Osteoblast (primary cell): ENCODE results near the gene CCM2. TPM values are rescaled to one million over a fixed set of nuclear protein-coding genes. Genes with fewer than 3 reads are reported as not detected.
A peak's percentile ranks its signal among the peaks of the same experiment; 100 is the strongest.

Experiments
- DNase-seq: peaks from one replicate; pipeline ENCODE4 v3.0.0; 2011; ENCODE audit warnings: low spot score, mixed read lengths; ENCODE audit not compliant: insufficient read length; ENCODE audit errors: missing footprints
- H2AFZ ChIP-seq: 2 replicates; pipeline ENCODE4 v1.6.0; 2011; ENCODE audit warnings: mild to moderate bottlenecking, low read length
- H3K27ac ChIP-seq: 2 replicates; pipeline ENCODE4 v1.5.1; 2011; ENCODE audit warnings: mild to moderate bottlenecking, low read depth, low read length, moderate library complexity
- H3K27me3 ChIP-seq: 2 replicates; pipeline ENCODE4 v1.6.0; 2012; ENCODE audit warnings: mild to moderate bottlenecking, control low read depth, inconsistent platforms, low read length, moderate library complexity; ENCODE audit not compliant: insufficient read depth
- H3K36me3 ChIP-seq: 2 replicates; pipeline ENCODE4 v1.5.1; 2011; ENCODE audit warnings: mild to moderate bottlenecking, low read length, control low read depth, moderate library complexity; ENCODE audit not compliant: insufficient read depth
- H3K4me1 ChIP-seq: 2 replicates; pipeline ENCODE4 v1.5.1; 2011; ENCODE audit warnings: mild to moderate bottlenecking, low read length, control low read depth, moderate library complexity; ENCODE audit not compliant: insufficient read depth
- H3K4me2 ChIP-seq: 2 replicates; pipeline ENCODE4 v1.6.0; 2011; ENCODE audit warnings: mild to moderate bottlenecking, low read length; ENCODE audit not compliant: insufficient read depth
- H3K4me3 ChIP-seq: fragments of 200-600 bp; sonication (generic); 3 replicates; pipeline ENCODE4 v1.5.1; 2012; ENCODE audit warnings: mild to moderate bottlenecking, low read length, inconsistent platforms; ENCODE audit not compliant: insufficient read depth
- H3K79me2 ChIP-seq: 2 replicates; pipeline ENCODE4 v1.6.0; 2012; ENCODE audit warnings: mild to moderate bottlenecking, low read length, control low read depth, inconsistent platforms; ENCODE audit not compliant: insufficient read depth
- H3K9me3 ChIP-seq: 2 replicates; pipeline ENCODE4 v1.5.1; 2011; ENCODE audit warnings: low read depth, low read length, control low read depth
- H4K20me1 ChIP-seq: 2 replicates; pipeline ENCODE4 v1.6.0; 2012; ENCODE audit warnings: mild to moderate bottlenecking, low read length, control low read depth; ENCODE audit not compliant: insufficient read depth
- total RNA-seq: library from RNA; depleted of rRNA; stranded (reverse); fragments of >200 nt; gene quantifications from 2 replicates; pipeline ENCODE4 v1.2.3, GENCODE V29; 2012
- TF ChIP-seq, protein P1 (sequence below): IDR thresholded peaks from 2 replicates; pipeline ENCODE4 v1.5.1; 2011; ENCODE audit warnings: mild to moderate bottlenecking, low read depth, low read length, moderate library complexity; ENCODE audit errors: extremely low read depth

The CCM2 gene
- total RNA-seq, 1 donor = 42.3 TPM

DNA sequence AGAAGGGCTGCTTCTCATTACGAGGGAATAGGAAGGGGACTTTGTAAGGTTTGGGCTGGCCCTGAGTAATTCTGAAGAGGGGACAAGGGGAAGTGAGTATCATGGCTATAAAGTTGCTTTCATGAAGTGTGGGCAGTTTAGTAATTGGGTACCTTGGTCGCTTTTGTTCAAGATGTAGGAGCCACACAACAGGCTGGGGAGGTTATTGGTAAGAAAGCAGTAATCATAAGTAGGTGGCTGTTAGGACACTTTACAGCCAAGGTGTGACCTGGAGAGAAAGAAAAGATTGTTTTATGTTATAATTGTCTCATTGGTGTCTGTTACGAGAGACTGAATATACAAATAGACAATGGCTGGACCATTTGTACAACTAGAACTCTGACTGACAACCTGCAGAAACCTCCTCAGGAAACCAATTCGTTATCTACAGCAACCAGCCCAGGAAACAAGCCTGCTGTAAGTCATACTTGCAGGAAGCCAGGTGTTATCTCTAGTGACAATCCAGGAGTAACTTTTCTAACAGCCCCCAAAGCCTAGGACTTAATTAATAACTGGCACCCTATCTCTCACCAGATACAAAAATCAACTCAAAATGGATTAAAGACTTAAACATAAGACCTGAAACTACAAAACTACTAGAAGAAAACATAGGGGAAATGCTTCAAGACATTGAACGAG, 5.0 kb upstream of the CCM2 start:
- no peak for DNase-seq
- no peaks in the 10 kb centered on the region for H3K79me2 ChIP-seq
- H3K4me3 ChIP-seq = no peak overlapping the region
- no peaks in the 10 kb centered on the region for H3K9me3 ChIP-seq
- H3K36me3 ChIP-seq = no peaks in the 10 kb centered on the region
- peaks cover 8% of the 10 kb centered on the region for H3K4me1 ChIP-seq
- no peaks in the 10 kb centered on the region for H4K20me1 ChIP-seq
- no peak overlapping the region for H2AFZ ChIP-seq
- H3K27ac ChIP-seq = no peak overlapping the region
- no peak overlapping the region for H3K4me2 ChIP-seq
- no peaks in the 10 kb centered on the region for H3K27me3 ChIP-seq
- TF ChIP-seq, protein P1, sequence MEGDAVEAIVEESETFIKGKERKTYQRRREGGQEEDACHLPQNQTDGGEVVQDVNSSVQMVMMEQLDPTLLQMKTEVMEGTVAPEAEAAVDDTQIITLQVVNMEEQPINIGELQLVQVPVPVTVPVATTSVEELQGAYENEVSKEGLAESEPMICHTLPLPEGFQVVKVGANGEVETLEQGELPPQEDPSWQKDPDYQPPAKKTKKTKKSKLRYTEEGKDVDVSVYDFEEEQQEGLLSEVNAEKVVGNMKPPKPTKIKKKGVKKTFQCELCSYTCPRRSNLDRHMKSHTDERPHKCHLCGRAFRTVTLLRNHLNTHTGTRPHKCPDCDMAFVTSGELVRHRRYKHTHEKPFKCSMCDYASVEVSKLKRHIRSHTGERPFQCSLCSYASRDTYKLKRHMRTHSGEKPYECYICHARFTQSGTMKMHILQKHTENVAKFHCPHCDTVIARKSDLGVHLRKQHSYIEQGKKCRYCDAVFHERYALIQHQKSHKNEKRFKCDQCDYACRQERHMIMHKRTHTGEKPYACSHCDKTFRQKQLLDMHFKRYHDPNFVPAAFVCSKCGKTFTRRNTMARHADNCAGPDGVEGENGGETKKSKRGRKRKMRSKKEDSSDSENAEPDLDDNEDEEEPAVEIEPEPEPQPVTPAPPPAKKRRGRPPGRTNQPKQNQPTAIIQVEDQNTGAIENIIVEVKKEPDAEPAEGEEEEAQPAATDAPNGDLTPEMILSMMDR = no peak

DNA sequence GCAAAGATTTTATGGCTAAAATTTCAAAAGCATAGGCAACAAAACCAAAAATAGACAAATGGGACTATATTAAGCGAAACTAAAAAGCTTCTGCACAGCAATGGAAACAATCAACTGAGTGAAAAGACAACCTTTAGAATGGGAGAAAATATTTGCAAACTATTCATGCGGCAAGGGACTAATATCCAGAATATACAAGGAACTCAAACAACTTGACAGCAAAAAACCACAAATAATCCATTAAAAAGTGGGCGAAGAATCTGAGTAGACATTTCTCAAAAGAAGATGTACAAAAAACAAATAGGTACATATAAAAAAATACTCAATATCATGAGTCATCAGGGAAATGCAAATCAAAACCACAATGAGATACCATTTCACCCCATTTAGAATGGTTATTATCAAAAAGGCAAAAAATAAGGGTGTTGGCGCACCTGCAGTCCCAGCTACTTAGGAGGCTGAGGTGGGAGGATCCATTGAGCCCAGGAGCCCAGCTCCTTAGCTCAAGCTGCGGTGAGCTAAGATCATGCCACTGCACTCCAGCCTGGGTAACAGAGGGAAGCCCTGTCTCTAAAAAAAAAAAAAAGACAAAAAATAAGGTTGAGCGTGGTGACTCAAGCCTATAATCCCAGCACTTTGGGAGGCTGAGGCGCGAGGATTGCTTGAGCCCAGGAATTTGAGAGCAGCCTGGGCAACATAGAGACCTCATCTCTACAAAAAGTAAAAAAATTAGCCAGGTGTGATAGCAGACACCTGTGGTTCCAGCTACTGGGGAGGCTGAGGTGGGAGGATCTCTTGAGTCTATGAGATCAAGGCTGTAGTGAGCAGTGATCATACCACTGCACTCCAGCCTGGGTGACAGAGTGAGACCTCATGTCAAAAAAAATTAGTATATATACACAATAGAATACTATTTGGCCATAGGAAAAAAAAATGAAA, 4.2 kb upstream of the CCM2 start:
- no peaks in the 10 kb centered on the region for H4K20me1 ChIP-seq
- H3K27ac ChIP-seq = no peak overlapping the region
- H3K27me3 ChIP-seq = no peaks in the 10 kb centered on the region
- TF ChIP-seq, protein P1 = no peak
- peaks cover 5% of the 10 kb centered on the region for H3K79me2 ChIP-seq
- DNase-seq = no peak
- no peak overlapping the region for H3K4me2 ChIP-seq
- no peaks in the 10 kb centered on the region for H3K9me3 ChIP-seq
- peaks cover 2% of the 10 kb centered on the region for H3K4me1 ChIP-seq
- H2AFZ ChIP-seq = no peak overlapping the region
- no peaks in the 10 kb centered on the region for H3K36me3 ChIP-seq
- H3K4me3 ChIP-seq = no peak overlapping the region

DNA sequence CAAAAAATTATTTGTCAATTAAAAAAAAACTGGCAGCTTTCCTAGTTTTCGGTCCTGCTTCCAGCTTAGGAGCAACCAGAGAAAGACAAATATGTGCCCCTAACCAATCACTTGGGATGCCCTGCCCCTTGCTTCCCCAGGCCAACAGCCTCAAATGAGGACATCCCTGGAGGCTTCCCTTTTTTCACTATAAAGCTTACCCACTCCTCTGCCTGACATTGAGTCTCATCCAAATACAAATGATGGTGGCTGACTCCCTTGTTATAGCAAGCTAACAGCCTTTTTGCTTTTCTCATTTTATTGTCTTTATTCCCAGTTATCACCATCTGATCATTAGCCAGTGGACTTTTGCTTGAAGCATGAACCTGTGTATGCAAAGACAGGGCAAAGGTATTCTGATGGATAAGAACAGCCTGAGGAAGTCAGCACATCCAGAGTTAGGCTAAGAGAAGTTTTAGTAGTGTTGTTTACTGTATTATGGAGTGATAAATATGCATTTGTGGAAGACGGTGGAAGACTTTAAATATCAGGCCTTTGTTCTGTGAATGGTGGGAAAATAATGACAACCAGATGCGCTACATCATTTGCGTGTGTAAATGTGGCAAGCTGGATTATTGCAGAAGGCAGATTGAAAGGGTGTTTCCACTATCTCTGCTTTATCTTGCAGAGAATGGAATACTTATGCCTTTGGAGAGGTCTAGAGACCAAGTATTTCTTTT, 1.7 kb upstream of the CCM2 start:
- peaks cover 20% of the 10 kb centered on the region for H4K20me1 ChIP-seq
- no peak overlapping the region for H3K27ac ChIP-seq
- TF ChIP-seq, protein P1 = no peak
- no peak overlapping the region for H3K4me3 ChIP-seq
- H3K4me1 ChIP-seq = peaks cover 11% of the 10 kb centered on the region
- peaks cover 30% of the 10 kb centered on the region for H3K79me2 ChIP-seq
- no peaks in the 10 kb centered on the region for H3K36me3 ChIP-seq
- no peak overlapping the region for H2AFZ ChIP-seq
- H3K4me2 ChIP-seq = peak overlapping the region; percentile 83
- no peaks in the 10 kb centered on the region for H3K27me3 ChIP-seq
- H3K9me3 ChIP-seq = no peaks in the 10 kb centered on the region
- no peak for DNase-seq
